HCEC 1CT (cell line): ENCODE measurements around the gene IGSF22.

Experiments
- DNase-seq: peaks from one replicate; pipeline ENCODE4 v3.0.0-alpha.2; 2017

The IGSF22 gene

GRCh38 chr11:18726040-18726439 lies at the start of gene IGSF22:
Gene IGSF22, minus strand, starts transcription at chr11:18726188. Its CDS starts 1,952 bp downstream, at chr11:18724236.
- no peak for DNase-seq

- DNase-seq: no peak
Measured at GRCh38 chr11:18774801-18775200, 48.8 kb upstream of the IGSF22 start.

- no peak for DNase-seq
Measured at GRCh38 chr11:18773681-18774080, 47.7 kb upstream of the IGSF22 start.

DNA sequence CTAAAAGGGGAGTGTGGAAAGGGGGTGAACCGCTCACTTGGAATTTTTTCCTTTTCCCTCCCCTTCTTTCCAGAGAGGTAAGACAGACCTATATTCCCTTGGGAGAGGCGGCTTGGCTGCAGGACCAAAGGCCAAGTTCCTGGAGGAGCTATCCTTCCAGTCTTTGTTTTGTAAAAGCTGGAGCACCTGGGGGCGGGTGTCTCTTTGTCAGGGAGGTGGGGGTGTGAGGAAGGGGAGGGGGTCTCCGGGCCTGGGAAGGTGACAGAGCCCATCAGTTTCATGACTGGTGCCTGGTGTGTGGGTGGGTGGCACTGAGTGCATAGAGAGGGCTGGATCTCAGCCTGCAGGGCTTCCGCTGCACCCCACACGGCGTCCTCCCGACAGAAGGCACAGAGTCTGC lies 47.1 kb upstream of the IGSF22 start:
- no peak for DNase-seq

DNA sequence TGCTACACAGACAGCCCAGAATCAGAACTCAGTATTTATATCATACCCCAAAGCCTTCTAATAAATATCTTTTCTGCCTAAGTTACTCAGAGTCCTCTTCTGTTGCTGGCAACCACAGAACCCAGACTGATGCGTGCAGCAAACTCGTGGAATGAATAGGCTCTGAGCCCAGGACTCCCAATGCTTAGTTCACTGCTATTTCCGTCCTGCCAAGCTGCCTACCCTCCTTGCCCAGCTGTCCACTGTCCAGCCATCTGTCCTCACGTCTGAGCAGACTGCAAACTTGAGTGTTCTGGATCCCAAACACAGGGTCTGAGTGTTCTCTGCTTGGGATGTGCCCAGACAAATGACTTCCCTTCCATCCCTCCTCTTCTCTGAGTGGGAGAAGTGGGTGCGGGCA lies 46.2 kb upstream of the IGSF22 start:
- no peak for DNase-seq

GRCh38 chr11:18771266-18772035 lies 45.5 kb upstream of the IGSF22 start:
- DNase-seq: peak; percentile 39

GRCh38 chr11:18770479-18771125 lies 44.6 kb upstream of the IGSF22 start:
- DNase-seq: no peak

GRCh38 chr11:18769802-18770456 lies 43.9 kb upstream of the IGSF22 start:
- no peak for DNase-seq

DNA sequence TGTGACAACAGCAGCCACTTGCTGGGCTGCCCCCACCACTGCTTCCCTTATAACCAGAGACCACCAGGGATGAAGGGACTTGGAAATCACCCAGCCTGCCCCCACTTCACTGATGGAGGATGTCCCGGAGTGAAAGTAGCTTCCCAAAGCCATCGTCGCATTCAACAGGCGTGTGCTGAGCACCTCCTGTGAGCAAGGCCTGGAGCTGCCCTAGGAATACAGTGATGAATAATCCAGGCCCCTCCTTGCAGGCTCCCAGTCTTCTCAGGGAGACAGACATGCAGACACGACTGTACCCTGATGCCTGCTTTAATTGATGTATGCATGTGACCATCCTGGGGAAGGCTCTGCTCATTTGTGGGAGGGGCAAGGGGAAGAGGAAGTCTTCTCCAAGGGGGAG lies 43.0 kb upstream of the IGSF22 start:
- no peak for DNase-seq

DNA sequence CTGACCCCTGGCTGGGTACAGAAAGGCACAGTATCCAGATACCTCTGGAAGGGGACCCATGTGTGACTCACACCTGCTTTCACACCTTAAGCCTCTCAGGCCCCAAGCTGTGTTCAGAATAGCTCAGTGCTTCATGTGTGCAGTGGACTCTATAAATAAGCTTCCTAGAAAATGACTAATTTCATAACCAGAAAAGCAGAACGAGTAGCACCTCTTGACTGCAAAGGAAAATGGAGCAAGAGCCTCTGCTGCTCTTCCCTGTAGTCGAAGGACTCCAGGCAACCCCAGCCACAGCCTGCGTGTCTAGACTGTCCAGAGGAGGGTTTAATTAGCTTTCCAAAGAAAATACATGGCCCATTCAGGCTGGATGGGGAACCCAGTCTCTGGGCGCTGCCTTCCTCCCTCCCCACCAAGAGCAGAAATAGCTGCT lies 42.5 kb upstream of the IGSF22 start:
- DNase-seq: no peak

DNA sequence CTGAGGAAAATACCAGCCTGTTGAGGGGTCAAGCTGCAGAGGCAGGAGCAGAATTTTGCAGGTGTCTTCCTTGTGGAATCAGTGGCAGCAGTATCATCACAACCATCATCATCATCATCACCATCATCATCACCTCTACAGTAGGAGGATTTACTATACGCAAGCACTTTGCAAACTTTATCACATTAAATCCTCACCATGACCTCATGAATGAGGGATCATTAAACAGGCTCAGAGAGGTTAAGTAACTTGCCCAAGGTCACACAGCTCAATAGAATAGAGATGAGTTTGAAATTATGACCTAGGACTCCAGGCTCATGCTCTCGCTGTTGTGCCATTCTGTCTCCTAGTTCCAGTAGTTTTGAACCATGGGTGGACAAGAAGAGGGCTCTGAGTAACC lies 40.0 kb upstream of the IGSF22 start:
- DNase-seq: no peak

DNA sequence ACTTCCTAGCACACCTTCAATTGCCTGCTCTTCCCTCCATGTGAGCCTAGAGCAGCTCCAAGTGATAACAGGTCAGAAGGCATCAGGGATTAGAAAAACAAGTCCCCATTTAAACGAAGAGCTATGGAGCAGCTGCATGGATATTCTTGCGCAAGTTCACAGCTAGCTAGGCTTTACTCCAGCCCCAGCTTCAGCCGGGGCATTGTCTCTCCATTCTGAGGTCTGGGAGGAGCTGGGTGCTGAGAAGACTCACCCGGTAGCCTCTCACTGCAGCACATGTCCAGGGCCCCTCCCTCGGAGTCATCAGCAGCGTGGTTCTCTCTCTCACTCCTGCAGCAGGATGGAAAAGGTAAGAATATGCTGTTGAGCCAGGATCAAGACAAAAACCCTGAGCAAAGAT lies 39.6 kb upstream of the IGSF22 start:
- DNase-seq: peak; percentile 24

DNA sequence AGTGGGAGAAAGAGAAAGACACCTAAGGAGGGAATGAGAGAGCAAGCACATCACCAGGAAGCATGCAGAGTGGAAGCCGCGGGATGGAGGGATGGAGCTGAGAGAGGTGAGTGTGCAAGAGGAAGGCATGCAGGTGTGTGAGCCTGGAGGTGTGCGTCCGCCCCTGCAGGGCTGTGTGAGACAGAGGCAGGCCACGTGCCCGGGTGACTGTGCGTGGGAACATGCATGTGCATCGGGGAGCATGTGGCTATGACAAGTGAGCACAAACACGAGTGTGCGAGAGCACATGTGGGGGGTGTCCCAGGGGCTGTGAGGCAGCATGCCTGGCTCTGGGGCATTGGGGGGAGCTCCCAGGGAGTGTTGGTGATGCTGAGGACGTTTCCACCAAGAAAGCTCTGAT lies 35.8 kb upstream of the IGSF22 start:
- DNase-seq: no peak

DNA sequence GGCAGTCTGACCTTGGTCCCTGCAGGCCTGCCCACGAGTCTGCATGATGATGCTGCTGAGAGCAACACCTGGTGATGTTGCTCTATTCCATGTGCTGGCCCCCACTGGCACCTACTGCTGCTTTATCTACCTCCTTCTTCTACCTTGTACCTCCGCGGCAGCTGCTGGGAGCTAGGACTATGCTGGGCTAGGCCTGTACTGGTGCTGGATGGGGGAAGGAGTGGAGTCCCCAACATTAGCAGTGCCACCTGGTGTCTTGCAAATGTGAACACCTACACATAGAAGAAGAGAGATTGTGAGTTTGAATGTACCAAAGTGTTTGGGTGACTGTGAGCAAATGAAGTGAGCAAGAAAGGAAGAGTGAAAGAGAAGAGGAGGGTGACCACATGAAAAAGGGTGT lies 35.2 kb upstream of the IGSF22 start:
- DNase-seq: no peak

GRCh38 chr11:18757811-18758210 lies 31.8 kb upstream of the IGSF22 start:
- DNase-seq: no peak

- no peak for DNase-seq
Measured at GRCh38 chr11:18756889-18757288, 30.9 kb upstream of the IGSF22 start.

DNA sequence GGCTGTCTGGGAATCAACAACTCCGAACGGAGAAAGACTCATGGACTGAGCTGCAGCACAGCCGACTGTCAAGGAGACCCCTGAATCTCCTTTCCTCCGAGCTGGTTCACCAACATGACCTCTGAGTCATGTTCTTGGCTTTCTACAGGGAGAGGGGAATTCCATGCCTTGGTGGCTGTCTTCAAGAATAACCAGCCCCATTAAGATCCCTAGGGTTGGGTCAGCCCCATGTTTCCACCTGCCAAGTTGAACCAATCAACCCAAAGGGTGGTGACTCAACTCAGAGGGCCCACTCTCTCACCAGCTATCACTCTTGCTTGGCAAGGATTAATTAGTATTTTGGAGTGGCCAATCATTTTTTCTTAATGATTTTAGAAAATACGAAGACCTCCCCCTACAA lies 28.3 kb upstream of the IGSF22 start:
- DNase-seq: no peak

GRCh38 chr11:18752502-18752901 lies 26.5 kb upstream of the IGSF22 start:
- no peak for DNase-seq

DNA sequence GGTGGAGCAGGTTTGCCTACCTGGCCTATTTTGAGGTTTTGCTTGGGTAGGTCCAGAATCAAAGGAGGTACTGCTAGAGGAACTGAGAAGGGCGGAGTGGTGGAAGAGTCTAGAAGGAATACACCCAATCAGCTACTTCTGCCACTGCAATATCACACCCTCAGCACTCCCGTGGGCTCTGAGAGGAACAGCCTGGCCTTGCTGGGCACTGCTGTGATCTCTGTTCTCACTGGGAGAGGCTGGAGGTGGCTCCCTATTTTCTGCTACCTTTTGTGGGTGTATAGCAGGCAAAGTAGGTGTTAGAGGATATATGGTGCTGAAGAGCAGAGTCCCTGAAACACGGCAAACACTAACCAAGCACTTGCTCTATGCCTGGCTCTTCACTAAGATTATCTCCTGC lies 25.0 kb upstream of the IGSF22 start:
- no peak for DNase-seq

DNA sequence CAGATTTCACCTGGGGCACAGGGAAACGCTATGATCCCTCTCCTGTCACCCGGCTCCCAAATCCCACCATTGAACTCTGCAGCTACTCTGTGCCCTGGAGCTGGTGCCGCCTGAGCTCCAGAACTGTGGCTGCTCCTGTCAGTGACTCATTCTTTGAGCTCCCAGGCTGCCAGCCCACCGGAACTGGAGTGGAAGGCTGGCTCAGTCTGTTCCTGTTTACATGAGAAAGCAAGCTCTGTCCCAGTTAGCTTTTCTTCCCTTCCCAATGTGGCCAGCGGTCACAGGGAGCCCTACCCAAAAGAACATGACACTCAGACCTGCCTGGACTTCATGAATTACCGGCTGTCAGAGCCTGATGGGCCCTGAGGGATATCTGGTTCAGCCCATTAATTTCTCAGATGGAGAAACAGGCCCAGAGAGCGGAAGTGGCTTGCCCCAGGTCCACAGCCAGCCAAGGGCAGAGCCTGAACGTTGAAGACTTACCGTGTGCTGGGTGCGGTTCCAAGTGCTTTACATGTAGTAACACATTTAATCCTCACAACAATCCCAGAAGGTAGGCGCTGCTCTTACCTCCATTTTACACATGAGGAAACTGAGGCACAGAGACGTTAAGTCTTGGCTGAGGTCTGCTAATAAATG lies 23.8 kb upstream of the IGSF22 start:
- DNase-seq: peak; percentile 61

- no peak for DNase-seq
Measured at GRCh38 chr11:18748766-18749365, 22.9 kb upstream of the IGSF22 start.

- DNase-seq: no peak
Measured at GRCh38 chr11:18745251-18745650, 19.3 kb upstream of the IGSF22 start.

- DNase-seq: no peak
Measured at GRCh38 chr11:18743900-18744514, 18.0 kb upstream of the IGSF22 start.
